Measurements from ENCODE around the gene FOXC2.

- TF ChIP-seq CTCF (IDR thresholded peaks at IDR 0.05) (no peak), POLR2A (IDR thresholded peaks at IDR 0.05) (no peak)
Observed at GRCh38 chr16:86595983-86596605, 29.5 kb downstream of the FOXC2 start.

All from heart left ventricle (tissue), 13 donors.